GM12878 (cell line): ENCODE data around the gene CTNNA1. TPM values are rescaled to one million over a fixed set of nuclear protein-coding genes. Genes with fewer than 3 reads are reported as not detected.

Experiments
- ATAC-seq: fragments of 200-7000 bp; cut with Tn5 transposase; 3 replicates; pipeline ENCODE4 v1.9.1; 2020; ENCODE audit warnings: mild to moderate bottlenecking, moderate library complexity
- BruUV-seq: library from RNA; stranded (reverse); fragments of 400-500 nt; replicated peaks from 2 replicates; lab custom pipeline; 2021; lab: Mats Ljungman, UMichigan
- CTCF ChIA-PET: fragments of 300-600 bp; sonication (Branson Sonifier 250); formaldehyde crosslinking; extraction: SDS; loops from one replicate; lab custom pipeline; 2021; ENCODE audit warnings: inconsistent platforms; lab: Yijun Ruan, JAX
- POLR2A ChIA-PET: fragments of 350-600 bp; formaldehyde crosslinking; extraction: SDS; loops from one replicate; lab custom pipeline; 2021; ENCODE audit warnings: inconsistent platforms; lab: Charles Lee
- RAD21 ChIA-PET: fragments of 300-600 bp; sonication (Branson Sonifier 250); formaldehyde crosslinking; loops from one replicate; lab custom pipeline; 2023; ENCODE audit warnings: antibody characterized with exemption; ENCODE audit not compliant: unreplicated experiment; lab: Charles Lee
- SMC1A ChIA-PET: fragments of 300-600 bp; sonication (Branson Sonifier 250); formaldehyde crosslinking; loops from one replicate; lab custom pipeline; 2023; ENCODE audit not compliant: unreplicated experiment, uncharacterized antibody; lab: Charles Lee
- DNase-seq: peaks from one replicate; pipeline ENCODE4 v3.0.0-alpha.2; 2011; ENCODE audit warnings: low read depth, low spot score
- FAIRE-seq: peaks from 3 replicates; lab custom pipeline; 2011; peaks lifted over from hg19 to GRCh38; lab: Jason Lieb, UNC
- H2AFZ ChIP-seq: 2 replicates; pipeline ENCODE4 v1.6.0; 2011; ENCODE audit warnings: low read depth, low read length, control low read depth; ENCODE audit not compliant: control insufficient read depth
- H3K27ac ChIP-seq: 2 replicates; pipeline ENCODE4 v1.5.1; 2011; ENCODE audit warnings: control low read depth; ENCODE audit not compliant: control insufficient read depth, insufficient read depth
- H3K27me3 ChIP-seq, 2 experiments: replicated peaks in 1 of 2; 2 replicates each; pipeline versions ENCODE4 v1.6.0 to v1.6.1; 2011; ENCODE audit warnings: low read length in 1 of 2; ENCODE audit not compliant: control insufficient read depth in 2 of 2, insufficient read depth in 2 of 2
- H3K36me3 ChIP-seq, 2 experiments: 2 replicates each; pipeline ENCODE4 v1.5.1; 2011; ENCODE audit warnings: low read length in 1 of 2; ENCODE audit not compliant: control insufficient read depth in 2 of 2, insufficient read depth in 2 of 2
- H3K4me1 ChIP-seq: 2 replicates; pipeline ENCODE4 v1.6.1; 2011; ENCODE audit warnings: mild to moderate bottlenecking, low read length, moderate library complexity, mixed read lengths; ENCODE audit not compliant: control insufficient read depth, insufficient read depth
- H3K4me2 ChIP-seq: 2 replicates; pipeline ENCODE4 v1.6.0; 2011; ENCODE audit warnings: control low read depth; ENCODE audit not compliant: control insufficient read depth, insufficient read depth
- H3K4me3 ChIP-seq: fragments of 200-600 bp; sonication (generic); 2 replicates; pipeline ENCODE4 v1.5.1; 2016
- H3K79me2 ChIP-seq: 2 replicates; pipeline ENCODE4 v1.6.0; 2011; ENCODE audit warnings: low read length; ENCODE audit not compliant: control insufficient read depth, insufficient read depth
- H3K9ac ChIP-seq: 2 replicates; pipeline ENCODE4 v1.8.0; 2011; ENCODE audit warnings: low read length, control low read depth, mixed read lengths; ENCODE audit not compliant: control insufficient read depth, insufficient read depth
- H3K9me3 ChIP-seq: replicated peaks from 3 replicates; pipeline ENCODE4 v1.5.1; 2011; ENCODE audit warnings: mild to moderate bottlenecking, low read length; ENCODE audit not compliant: control insufficient read depth, insufficient read depth
- H4K20me1 ChIP-seq: 2 replicates; pipeline ENCODE4 v1.6.0; 2011; ENCODE audit not compliant: control insufficient read depth, insufficient read depth
- ATF7 ChIP-seq: fragments of 450-650 bp; IDR thresholded peaks from 2 replicates; pipeline ENCODE4 v1.6.1; 2016; ENCODE audit warnings: low read depth, mild to moderate bottlenecking
- CBX5 ChIP-seq: sonication (generic); IDR thresholded peaks from 2 replicates; pipeline ENCODE4 v1.6.1; 2016; ENCODE audit warnings: low read depth, moderate library complexity, mild to moderate bottlenecking, inconsistent platforms
- ETV6 ChIP-seq, 2 experiments: fragments of 450-650 bp in 1 of 2; IDR thresholded peaks in 1 of 2; conservative IDR thresholded peaks in 1 of 2; 2 replicates each; pipeline ENCODE4 v1.6.1; 2014; ENCODE audit warnings: antibody characterized with exemption in 1 of 2, borderline replicate concordance in 1 of 2, low read depth in 1 of 2, mild to moderate bottlenecking in 1 of 2, moderate library complexity in 1 of 2
- GABPA ChIP-seq: IDR thresholded peaks from 2 replicates; pipeline ENCODE4 v1.6.1; 2014; ENCODE audit warnings: antibody characterized with exemption, low read depth, mild to moderate bottlenecking, inconsistent platforms
- HCFC1 ChIP-seq: fragments of 150-350 bp; IDR thresholded peaks from 2 replicates; pipeline ENCODE4 v1.6.1; 2014; ENCODE audit warnings: low read length
- IRF3 ChIP-seq: fragments of 450-650 bp; IDR thresholded peaks from 2 replicates; pipeline ENCODE4 v1.6.1; 2014; ENCODE audit warnings: mild to moderate bottlenecking
- KAT2A ChIP-seq: conservative IDR thresholded peaks from 2 replicates; pipeline ENCODE4 v1.6.1; 2011; ENCODE audit warnings: low read depth, low read length; ENCODE audit not compliant: control insufficient read depth
- KDM1A ChIP-seq: fragments of 200-600 bp; sonication (generic); IDR thresholded peaks from 2 replicates; pipeline ENCODE4 v1.6.1; 2016; ENCODE audit warnings: borderline replicate concordance
- NFYA ChIP-seq: IDR thresholded peaks from 2 replicates; pipeline ENCODE4 v1.6.1; 2011; ENCODE audit warnings: low read depth, mild to moderate bottlenecking, low read length, improper control_type of control experiment, borderline replicate concordance
- PKNOX1 ChIP-seq: fragments of 450-650 bp; IDR thresholded peaks from 2 replicates; pipeline ENCODE4 v1.6.1; 2016; ENCODE audit warnings: mild to moderate bottlenecking
- RB1 ChIP-seq: fragments of 450-650 bp; formaldehyde crosslinking; IDR thresholded peaks from 2 replicates; pipeline ENCODE4 v1.6.1; 2017; ENCODE audit warnings: mild to moderate bottlenecking, borderline replicate concordance
- SMAD5 ChIP-seq: IDR thresholded peaks from 2 replicates; pipeline ENCODE4 v1.6.1; 2016; ENCODE audit warnings: antibody characterized with exemption, low read depth
- WGBS: methylation state at CpG from one replicate; pipeline ENCODE4 v1.1.6; 2016; ENCODE audit warnings: low lambda C conversion rate; ENCODE audit not compliant: insufficient replicate concordance, insufficient coverage; ENCODE audit errors: missing lambda C conversion rate; 5-methylcytosine and 5-hydroxymethylcytosine counted together
- in situ Hi-C: fragments of 300-500 bp; cut with MboI; formaldehyde crosslinking; loops from 9 replicates; pipeline ENCODE4 v1.14.3; 2018; ENCODE audit warnings: mixed read lengths
- intact Hi-C: fragments of 100-400 bp; cut with micrococcal nuclease; formaldehyde crosslinking; loops from one replicate; pipeline ENCODE4 v1.14.2; 2022; ENCODE audit not compliant: unreplicated experiment
- polyA plus RNA-seq, 11 experiments: library from polyadenylated mRNA; depleted of rRNA in 4 of 11; unstranded in 6 of 11; stranded (reverse) in 5 of 11; fragments of >200 nt; fragmentation: Nextera tagmentation in 4 of 11; fragmentation: Illumina TruSeq in 1 of 11; extraction: Ambion mirVana in 4 of 11; extraction: Trizol in 1 of 11; gene quantifications; 1 replicate in 1 of 11; 2 replicates in 10 of 11; pipeline versions ENCODE4 v1.2.1 to v1.2.3, GENCODE V29; 2011 to 2016; ENCODE audit warnings: inconsistent platforms in 2 of 11, missing spikeins in 2 of 11, low read depth in 1 of 11
- total RNA-seq, 4 experiments: library from RNA; depleted of rRNA in 3 of 4; stranded (reverse); fragments of >200 nt in 3 of 4; fragmentation: Illumina TruSeq in 1 of 4; extraction: Trizol in 1 of 4; gene quantifications; 2 replicates each; pipeline versions ENCODE4 v1.2.1 to v1.2.3, GENCODE V29; 2013 to 2021

The CTNNA1 gene
- total and polyA plus RNA-seq, 10 of the 15 experiments (the other 5 are each of a cell fraction or from before 2014, with no cell fraction given): 32.6 to 104 (median 57.7) TPM

GRCh38 chr5:138873466-138874221 lies 120.4 kb downstream of the CTNNA1 start:
- H3K27ac ChIP-seq: no peak overlapping the region
- no peak for TF ChIP-seq CBX5
- no peaks in the 10 kb centered on the region for H3K36me3 ChIP-seq
- no peak overlapping the region for H3K9ac ChIP-seq
- no peak for FAIRE-seq
- intact Hi-C loops (no loop called here), in situ Hi-C loops (no loop called here)
- no peaks in the 10 kb centered on the region; the same call in 1 of the 2 replicates for H3K79me2 ChIP-seq
- ChIA-PET SMC1A (interaction anchor here (0.7 to 0.8 kb wide), 2 partner anchors 12 to 244 kb away, joined by 3 read pairs; no protein-coding TSS in a partner anchor), POLR2A (interaction anchor here (0.5 kb wide), 1 partner anchor 395 kb away, joined by 3 read pairs; no protein-coding TSS in a partner anchor), RAD21 (no interaction called here), CTCF (interaction anchor here (0.6 to 1.3 kb wide), 2 partner anchors 48 to 300 kb away, joined by 3 read pairs; no protein-coding TSS in a partner anchor)
- H3K4me1 ChIP-seq: no peaks in the 10 kb centered on the region
- H3K4me3 ChIP-seq: no peak overlapping the region
- no peak for DNase-seq
- no peaks in the 10 kb centered on the region for H4K20me1 ChIP-seq
- no peak for ATAC-seq
- no peak overlapping the region for H2AFZ ChIP-seq
- BruUV-seq: no TSS peak
- H3K27me3 ChIP-seq: no peaks in the 10 kb centered on the region
- no peak overlapping the region for H3K4me2 ChIP-seq
- H3K9me3 ChIP-seq: no peaks in the 10 kb centered on the region
- 89% methylated on average over 17 of the region's 17 CpGs for WGBS

GRCh38 chr5:138874241-138874640 lies 121.0 kb downstream of the CTNNA1 start:
- ChIA-PET POLR2A (no interaction called here), SMC1A (no interaction called here), CTCF (interaction anchor here (0.6 kb wide), 1 partner anchor 49 kb away, joined by 3 read pairs; no protein-coding TSS in a partner anchor), RAD21 (no interaction called here)
- H3K9ac ChIP-seq: no peak overlapping the region
- H3K27me3 ChIP-seq: no peaks in the 10 kb centered on the region
- no peak overlapping the region for H3K4me2 ChIP-seq
- TF ChIP-seq KDM1A: no peak
- no peak for TF ChIP-seq ETV6 (conservative IDR thresholded peaks at IDR 0.05 in 1 of 2, IDR thresholded peaks at IDR 0.05 in 1 of 2; ENCODE audit: borderline replicate concordance in 1 of 2, low read depth in 1 of 2)
- TF ChIP-seq NFYA: no peak
- no peak for TF ChIP-seq ATF7
- no peak for TF ChIP-seq PKNOX1
- TF ChIP-seq KAT2A: no peak
- TF ChIP-seq HCFC1: no peak
- TF ChIP-seq SMAD5: no peak
- no peak for TF ChIP-seq RB1
- TF ChIP-seq IRF3: no peak
- no peak for TF ChIP-seq GABPA
- in situ Hi-C loops: no loop called here
- H3K27ac ChIP-seq: no peak overlapping the region
- no peak for ATAC-seq
- no peak for FAIRE-seq
- intact Hi-C loops: no loop called here
- no peaks in the 10 kb centered on the region for H4K20me1 ChIP-seq
- no peaks in the 10 kb centered on the region for H3K9me3 ChIP-seq
- BruUV-seq: no TSS peak
- WGBS: 97% methylated on average over 6 of the region's 6 CpGs
- no peaks in the 10 kb centered on the region for H3K4me1 ChIP-seq
- no peak overlapping the region for H2AFZ ChIP-seq
- no peaks in the 10 kb centered on the region; the same call in 1 of the 2 replicates for H3K79me2 ChIP-seq
- H3K4me3 ChIP-seq: no peak overlapping the region
- H3K36me3 ChIP-seq: no peaks in the 10 kb centered on the region
- DNase-seq: no peak
